Thyroid gland (tissue), 4 donors: ENCODE data around the gene SCAPER. TPM values are rescaled to one million over a fixed set of nuclear protein-coding genes. Genes with fewer than 3 reads are reported as not detected.
"Not testable (repeated sequence)": the region's sequence is repeated elsewhere in the genome, so short reads cannot be mapped to it uniquely, and the experiment has no call there.

Experiments used
- DNase-seq, 2 donors: peaks; one replicate each; pipeline ENCODE4 v3.0.0-alpha.2; 2019
- H3K27ac ChIP-seq, 3 donors: fragments of 200-600 bp; sonication (generic); 1 replicate in 2 of 3; 2 replicates in 1 of 3; pipeline ENCODE4 v1.5.1; 2016 to 2019; ENCODE audit warnings: mild to moderate bottlenecking in 1 of 3, moderate library complexity in 1 of 3
- H3K27me3 ChIP-seq: fragments of 200-600 bp; sonication (generic); one replicate; pipeline ENCODE4 v1.5.1; 2019
- H3K36me3 ChIP-seq, 2 donors: fragments of 200-600 bp; sonication (generic); one replicate each; pipeline ENCODE4 v1.5.1; 2016 to 2019
- H3K4me1 ChIP-seq, 2 donors: fragments of 200-600 bp; sonication (generic); one replicate each; pipeline ENCODE4 v1.5.1; 2017 to 2019
- H3K4me3 ChIP-seq, 3 donors: fragments of 200-600 bp; sonication (generic); replicated peaks in 1 of 3; 1 replicate in 2 of 3; 2 replicates in 1 of 3; pipeline ENCODE4 v1.5.1; 2016; ENCODE audit warnings: mild to moderate bottlenecking in 1 of 3
- H3K9me3 ChIP-seq: fragments of 200-600 bp; sonication (generic); one replicate; pipeline ENCODE4 v1.5.1; 2017
- POLR2A ChIP-seq, 2 donors: fragments of 450-650 bp; IDR thresholded peaks; one replicate each; pipeline ENCODE4 v1.6.1; 2017; ENCODE audit warnings: antibody characterized with exemption in 2 of 2, mild to moderate bottlenecking in 2 of 2, moderate library complexity in 1 of 2
- WGBS, 2 donors: methylation state at CpG; one replicate each; pipeline ENCODE4 v1.1.5; 2017; 5-methylcytosine and 5-hydroxymethylcytosine counted together
- intact Hi-C: fragments of 100-400 bp; cut with DNase I; formaldehyde crosslinking; loops from one replicate; pipeline ENCODE4 v1.15.1; 2023
- total RNA-seq, 4 donors: library from RNA; depleted of rRNA; stranded (reverse); fragments of >200 nt; gene quantifications; one replicate each; pipeline ENCODE4 v1.2.3, GENCODE V29; 2016
- TF ChIP-seq, protein P1 (sequence below), 6 experiments: fragments of 200-600 bp in 3 of 6; fragments of 450-650 bp in 3 of 6; sonication (generic) in 3 of 6; IDR thresholded peaks; one replicate each; pipeline ENCODE4 v1.5.1; 2016 to 2019; ENCODE audit warnings: antibody characterized with exemption in 6 of 6, mild to moderate bottlenecking in 2 of 6, inconsistent platforms in 1 of 6, moderate library complexity in 1 of 6

SCAPER gene
- total RNA-seq, 4 donors from 2014 or later: 45.2 to 90.8 (median 63.6) TPM

DNA sequence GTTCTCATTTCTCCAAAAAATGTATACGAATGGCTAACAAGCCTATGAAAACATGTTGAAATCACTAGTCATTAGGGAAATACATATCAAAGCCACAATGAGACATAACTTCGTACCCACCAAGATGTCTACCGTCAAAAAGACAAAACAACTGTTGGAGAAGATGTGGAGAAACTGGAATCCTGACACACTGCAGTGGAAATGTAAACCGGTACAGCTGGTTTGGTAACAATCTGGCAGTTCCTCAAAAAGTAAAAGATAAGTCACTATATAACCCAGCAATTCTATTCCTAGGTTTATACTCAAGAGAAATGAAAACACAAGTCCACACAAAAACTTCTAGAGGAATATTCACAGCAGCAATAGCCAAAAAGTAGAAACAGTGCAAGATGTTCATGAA, 7.0 kb downstream of the SCAPER start:
- no peak overlapping the region for H3K27ac ChIP-seq
- intact Hi-C loops: no loop called here
- no peak overlapping the region for H3K4me3 ChIP-seq
- no peaks in the 10 kb centered on the region for H3K36me3 ChIP-seq
- H3K27me3 ChIP-seq: no peaks in the 10 kb centered on the region
- DNase-seq: no peak
- TF ChIP-seq POLR2A (IDR thresholded peaks at IDR 0.05): no peak
- TF ChIP-seq, protein P1, sequence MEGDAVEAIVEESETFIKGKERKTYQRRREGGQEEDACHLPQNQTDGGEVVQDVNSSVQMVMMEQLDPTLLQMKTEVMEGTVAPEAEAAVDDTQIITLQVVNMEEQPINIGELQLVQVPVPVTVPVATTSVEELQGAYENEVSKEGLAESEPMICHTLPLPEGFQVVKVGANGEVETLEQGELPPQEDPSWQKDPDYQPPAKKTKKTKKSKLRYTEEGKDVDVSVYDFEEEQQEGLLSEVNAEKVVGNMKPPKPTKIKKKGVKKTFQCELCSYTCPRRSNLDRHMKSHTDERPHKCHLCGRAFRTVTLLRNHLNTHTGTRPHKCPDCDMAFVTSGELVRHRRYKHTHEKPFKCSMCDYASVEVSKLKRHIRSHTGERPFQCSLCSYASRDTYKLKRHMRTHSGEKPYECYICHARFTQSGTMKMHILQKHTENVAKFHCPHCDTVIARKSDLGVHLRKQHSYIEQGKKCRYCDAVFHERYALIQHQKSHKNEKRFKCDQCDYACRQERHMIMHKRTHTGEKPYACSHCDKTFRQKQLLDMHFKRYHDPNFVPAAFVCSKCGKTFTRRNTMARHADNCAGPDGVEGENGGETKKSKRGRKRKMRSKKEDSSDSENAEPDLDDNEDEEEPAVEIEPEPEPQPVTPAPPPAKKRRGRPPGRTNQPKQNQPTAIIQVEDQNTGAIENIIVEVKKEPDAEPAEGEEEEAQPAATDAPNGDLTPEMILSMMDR (IDR thresholded peaks at IDR 0.05): no peak
- 93% methylated on average over 4 of the region's 4 CpGs for WGBS, 2 donors
- H3K4me1 ChIP-seq: peaks cover 0 to 7% of the 10 kb centered on the region in 2 donors
- no peaks in the 10 kb centered on the region for H3K9me3 ChIP-seq

DNA sequence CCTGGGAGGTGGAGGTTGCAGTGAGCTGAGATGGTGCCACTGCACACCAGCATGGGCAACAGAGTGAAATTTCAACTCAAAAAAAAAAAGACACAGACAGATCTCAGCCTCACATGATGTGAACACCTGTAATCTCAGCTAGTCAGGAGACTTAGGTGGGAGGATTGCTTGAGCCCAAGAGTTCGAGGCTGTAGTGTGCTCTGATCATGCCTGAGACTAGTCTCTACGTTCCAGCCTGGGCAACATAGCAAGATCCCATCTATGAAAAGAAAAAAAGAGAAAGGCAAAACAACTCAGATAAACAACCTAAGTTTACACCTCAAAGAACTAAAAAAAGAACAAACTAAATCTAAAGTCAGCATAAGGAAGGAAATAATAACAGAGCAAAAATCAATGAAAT, 11.0 kb downstream of the SCAPER start:
- H3K4me3 ChIP-seq: no peak overlapping the region
- intact Hi-C loops: no loop called here
- H3K9me3 ChIP-seq: no peaks in the 10 kb centered on the region
- no peak overlapping the region for H3K27ac ChIP-seq
- no peak for DNase-seq
- H3K36me3 ChIP-seq: no peaks in the 10 kb centered on the region
- H3K27me3 ChIP-seq: no peaks in the 10 kb centered on the region
- H3K4me1 ChIP-seq: no peaks in the 10 kb centered on the region
- WGBS, 2 donors: 96% methylated on average over 2 of the region's 2 CpGs
- TF ChIP-seq, protein P1 (IDR thresholded peaks at IDR 0.05): no peak
- no peak for TF ChIP-seq POLR2A (IDR thresholded peaks at IDR 0.05)

DNA sequence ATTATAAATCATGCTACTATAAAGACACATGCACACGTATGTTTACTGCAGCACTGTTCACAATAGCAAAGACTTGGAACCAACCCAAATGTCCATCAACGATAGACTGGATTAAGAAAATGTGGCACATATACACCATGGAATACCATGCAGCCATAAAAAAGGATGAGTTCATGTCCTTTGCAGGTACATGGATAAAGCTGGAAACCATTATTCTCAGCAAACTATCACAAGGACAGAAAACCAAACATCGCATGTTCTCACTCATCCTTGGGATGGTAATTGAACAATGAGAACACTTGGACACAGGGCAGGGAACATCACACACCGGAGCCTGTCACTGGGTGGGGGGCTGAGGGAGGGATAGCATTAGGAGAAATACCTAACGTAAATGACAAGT, 12.3 kb downstream of the SCAPER start:
- intact Hi-C loops, H3K9me3 ChIP-seq, H3K4me1 ChIP-seq, H3K4me3 ChIP-seq, H3K27ac ChIP-seq, H3K27me3 ChIP-seq, H3K36me3 ChIP-seq, DNase-seq: not testable (repeated sequence)
- WGBS, 2 donors: 97% methylated on average over 5 of the region's 5 CpGs

DNA sequence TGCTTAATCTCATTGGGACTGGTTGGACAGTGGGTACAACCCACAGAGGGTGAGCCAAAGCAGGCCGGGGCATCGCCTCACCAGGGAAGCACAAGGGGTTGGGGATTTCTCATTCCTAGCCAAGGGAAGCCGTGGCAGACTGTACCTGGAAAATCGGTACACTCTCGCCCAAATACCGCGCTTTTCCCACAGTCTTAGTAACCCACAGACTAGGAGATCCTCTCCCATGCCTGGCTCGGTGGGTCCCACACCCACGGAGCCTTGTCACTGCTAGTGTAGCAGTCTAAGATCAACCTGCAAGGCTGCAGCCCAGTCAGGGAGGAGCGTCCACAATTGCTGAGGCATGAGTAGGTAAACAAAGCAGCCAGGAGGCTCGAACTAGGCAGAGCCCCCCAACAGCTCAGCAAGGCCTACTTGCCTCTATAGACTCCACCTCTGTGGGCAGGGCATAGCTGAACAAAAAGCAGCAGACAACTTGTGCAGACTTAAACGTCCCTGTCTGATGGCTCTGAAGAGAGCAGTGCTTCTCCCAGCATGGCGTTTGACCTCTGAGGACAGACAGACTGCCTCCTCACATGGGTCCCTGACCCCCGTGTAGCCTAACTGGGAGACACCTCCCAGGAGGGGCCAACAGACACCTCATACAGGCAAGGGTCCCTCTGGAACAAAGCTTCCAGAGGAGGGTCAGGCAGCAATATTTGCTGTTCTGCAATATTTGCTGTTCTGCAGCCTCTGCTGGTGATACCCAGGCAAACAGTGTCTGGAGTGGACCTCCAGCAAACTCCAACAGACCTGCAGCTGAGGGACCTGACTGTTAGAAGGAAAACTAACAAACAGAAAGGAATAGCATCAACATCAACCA, 17.6 kb downstream of the SCAPER start:
- H3K9me3 ChIP-seq, H3K4me3 ChIP-seq, H3K4me1 ChIP-seq, H3K27me3 ChIP-seq, intact Hi-C loops, H3K27ac ChIP-seq, DNase-seq, H3K36me3 ChIP-seq: not testable (repeated sequence)
- WGBS, 2 donors: 85 to 89% methylated on average over 13 to 14 of the region's 14 CpGs

GRCh38 chr15:76885212-76885611, 19.9 kb downstream of the SCAPER start:
- 97 to 98% methylated on average over 2 of the region's 2 CpGs for WGBS, 2 donors
- no peak overlapping the region for H3K27ac ChIP-seq
- H3K4me1 ChIP-seq: no peaks in the 10 kb centered on the region
- H3K4me3 ChIP-seq: no peak overlapping the region
- H3K27me3 ChIP-seq: no peaks in the 10 kb centered on the region
- no peak for DNase-seq
- TF ChIP-seq, protein P1 (IDR thresholded peaks at IDR 0.05): no peak
- TF ChIP-seq POLR2A (IDR thresholded peaks at IDR 0.05): no peak
- H3K9me3 ChIP-seq: no peaks in the 10 kb centered on the region
- intact Hi-C loops: no loop called here
- peaks cover 0 to 4% of the 10 kb centered on the region in 2 donors for H3K36me3 ChIP-seq

GRCh38 chr15:76875911-76876310, 29.2 kb downstream of the SCAPER start:
- H3K9me3 ChIP-seq: no peaks in the 10 kb centered on the region
- intact Hi-C loops: no loop called here
- H3K27me3 ChIP-seq: no peaks in the 10 kb centered on the region
- WGBS, 2 donors: 93 to 96% methylated on average over 19 to 21 of the region's 26 CpGs
- H3K36me3 ChIP-seq: peaks cover 0 to 2% of the 10 kb centered on the region in 2 donors
- TF ChIP-seq, protein P1 (IDR thresholded peaks at IDR 0.05): no peak
- TF ChIP-seq POLR2A (IDR thresholded peaks at IDR 0.05): no peak
- H3K4me3 ChIP-seq: no peak overlapping the region
- H3K4me1 ChIP-seq: no peaks in the 10 kb centered on the region
- no peak overlapping the region for H3K27ac ChIP-seq
- DNase-seq: no peak

GRCh38 chr15:76873066-76873465, 32.1 kb downstream of the SCAPER start:
- DNase-seq, H3K36me3 ChIP-seq, H3K27ac ChIP-seq, H3K4me3 ChIP-seq, intact Hi-C loops, H3K27me3 ChIP-seq, H3K4me1 ChIP-seq, H3K9me3 ChIP-seq: not testable (repeated sequence)
- WGBS, 2 donors: 81 to 84% methylated on average over 2 of the region's 2 CpGs
